PC-3 (cell line): ENCODE measurements around the gene CSHL1. TPM values are rescaled to one million over a fixed set of nuclear protein-coding genes. Genes with fewer than 3 reads are reported as not detected.

Experiments used
- ATAC-seq: fragments of 200-7000 bp; cut with Tn5 transposase; 2 replicates; pipeline ENCODE4 v1.9.1; 2020; ENCODE audit warnings: mild to moderate bottlenecking, moderate library complexity
- BruUV-seq: library from RNA; stranded (reverse); fragments of 400-500 nt; replicated peaks from 2 replicates; lab custom pipeline; 2021; lab: Mats Ljungman, UMichigan
- CTCF ChIA-PET: fragments of 300-600 bp; sonication (Branson Sonifier 250); formaldehyde crosslinking; loops from one replicate; lab custom pipeline; 2022; ENCODE audit warnings: antibody characterized with exemption; lab: Charles Lee
- POLR2A ChIA-PET: fragments of 300-600 bp; sonication (Branson Sonifier 250); formaldehyde crosslinking; loops from one replicate; lab custom pipeline; 2022; ENCODE audit warnings: antibody characterized with exemption; ENCODE audit not compliant: unreplicated experiment; lab: Charles Lee
- DNase-seq: peaks from one replicate; pipeline ENCODE4 v3.0.0-alpha.2; 2015
- H2AFZ ChIP-seq: fragments of 300-600 bp; sonication (generic); 2 replicates; pipeline ENCODE4 v1.6.0; 2016; ENCODE audit warnings: antibody characterized with exemption, low read length
- H3F3A ChIP-seq: fragments of 300-600 bp; sonication (generic); one replicate; pipeline ENCODE4 v1.6.0; 2017; ENCODE audit warnings: antibody characterized with exemption, low read length, control low read depth, mild to moderate bottlenecking; ENCODE audit not compliant: unreplicated experiment
- H3K27ac ChIP-seq: fragments of 300-600 bp; sonication (generic); 2 replicates; pipeline ENCODE4 v1.5.1; 2016; ENCODE audit warnings: mild to moderate bottlenecking, low read length
- H3K27me3 ChIP-seq: fragments of 300-600 bp; sonication (generic); 2 replicates; pipeline ENCODE4 v1.6.1; 2016; ENCODE audit warnings: low read length, mixed read lengths
- H3K36me3 ChIP-seq: fragments of 300-600 bp; sonication (generic); 2 replicates; pipeline ENCODE4 v1.6.1; 2016; ENCODE audit warnings: low read depth, mixed run types, low read length, mixed read lengths
- H3K4me1 ChIP-seq: fragments of 300-600 bp; sonication (generic); 2 replicates; pipeline ENCODE4 v1.5.1; 2016; ENCODE audit warnings: low read length; ENCODE audit not compliant: insufficient read depth
- H3K4me2 ChIP-seq: fragments of 300-600 bp; sonication (generic); 2 replicates; pipeline ENCODE4 v1.6.0; 2016; ENCODE audit warnings: low read length
- H3K4me3 ChIP-seq: fragments of 300-600 bp; sonication (generic); 2 replicates; pipeline ENCODE4 v1.5.1; 2016; ENCODE audit warnings: mild to moderate bottlenecking, low read length, mixed read lengths
- H3K79me2 ChIP-seq: fragments of 300-600 bp; sonication (generic); 2 replicates; pipeline ENCODE4 v1.6.1; 2017; ENCODE audit warnings: low read length, mixed read lengths
- H3K9ac ChIP-seq: fragments of 300-600 bp; sonication (generic); 2 replicates; pipeline ENCODE4 v1.6.0; 2016; ENCODE audit warnings: mild to moderate bottlenecking, low read length
- H3K9me2 ChIP-seq: fragments of 300-600 bp; sonication (generic); replicated peaks from 2 replicates; pipeline ENCODE4 v1.6.1; 2016; ENCODE audit warnings: mixed run types, low read length, mixed read lengths
- H3K9me3 ChIP-seq: fragments of 300-600 bp; sonication (generic); 2 replicates; pipeline ENCODE4 v1.6.1; 2016; ENCODE audit warnings: low read length, mixed read lengths
- H4K20me1 ChIP-seq: fragments of 300-600 bp; sonication (generic); 2 replicates; pipeline ENCODE4 v1.6.1; 2016; ENCODE audit warnings: low read length, mixed read lengths
- EZH2 ChIP-seq: fragments of 300-600 bp; sonication (generic); IDR thresholded peaks from one replicate; pipeline ENCODE4 v1.6.1; 2017; ENCODE audit warnings: antibody characterized with exemption, mild to moderate bottlenecking, low read length; ENCODE audit not compliant: unreplicated experiment
- EZH2phosphoT487 ChIP-seq: fragments of 300-600 bp; sonication (generic); IDR thresholded peaks from 2 replicates; pipeline ENCODE4 v1.6.1; 2018; ENCODE audit warnings: mild to moderate bottlenecking, antibody characterized with exemption, low read length, borderline replicate concordance
- intact Hi-C: fragments of 100-400 bp; cut with micrococcal nuclease; formaldehyde crosslinking; loops from 2 replicates; pipeline ENCODE4 v1.9.0; 2023
- total RNA-seq: library from RNA; depleted of rRNA; stranded (reverse); fragments of >200 nt; gene quantifications from 2 replicates; pipeline ENCODE4 v1.2.3, GENCODE V29; 2014
- TF ChIP-seq, protein P1 (sequence below): fragments of 300-600 bp; sonication (generic); conservative IDR thresholded peaks from 2 replicates; pipeline ENCODE4 v1.5.1; 2017; ENCODE audit warnings: antibody characterized with exemption, low read depth, mild to moderate bottlenecking, low read length

The CSHL1 gene
- total RNA-seq, 1 experiment from 2014 or later, result not detected

DNA sequence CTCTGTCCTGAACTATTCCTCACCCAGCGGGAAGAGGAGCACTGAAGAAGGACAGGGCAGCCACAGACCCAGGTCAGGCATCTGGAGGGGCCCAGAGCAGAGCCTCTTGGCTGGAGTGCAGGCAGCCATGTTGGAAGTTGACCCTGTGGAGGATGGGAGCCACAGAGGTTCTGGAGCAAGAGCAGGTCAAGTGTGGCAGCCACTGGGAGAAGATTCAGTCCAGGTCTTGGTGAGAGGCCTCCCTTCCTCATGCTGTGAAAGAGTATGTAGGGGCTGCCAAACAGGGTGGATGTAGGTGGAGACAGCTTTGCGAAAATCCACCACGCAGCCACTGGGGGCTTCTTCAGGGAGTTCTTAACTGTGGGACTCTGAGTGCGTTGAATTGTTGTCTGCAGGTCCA lies 21.7 kb upstream of the CSHL1 start:
- ATAC-seq (no peak), DNase-seq (no peak)
- Histone ChIP-seq H2AFZ (no peak overlapping the region), H3K4me3 (no peak overlapping the region), H3K9me3 (no peaks in the 10 kb centered on the region), H3K4me2 (no peak overlapping the region), H4K20me1 (no peaks in the 10 kb centered on the region), H3K27me3 (no peaks in the 10 kb centered on the region), H3F3A (no peaks in the 10 kb centered on the region), H3K9ac (no peak overlapping the region), H3K36me3 (no peaks in the 10 kb centered on the region), H3K9me2 (no peaks in the 10 kb centered on the region), H3K79me2 (no peaks in the 10 kb centered on the region), H3K27ac (no peak overlapping the region), H3K4me1 (no peaks in the 10 kb centered on the region)
- ChIA-PET POLR2A (no interaction called here), CTCF (no interaction called here)
- BruUV-seq, result no TSS peak
- TF ChIP-seq EZH2 (no peak), EZH2phosphoT487 (no peak)
- TF ChIP-seq, protein P1, sequence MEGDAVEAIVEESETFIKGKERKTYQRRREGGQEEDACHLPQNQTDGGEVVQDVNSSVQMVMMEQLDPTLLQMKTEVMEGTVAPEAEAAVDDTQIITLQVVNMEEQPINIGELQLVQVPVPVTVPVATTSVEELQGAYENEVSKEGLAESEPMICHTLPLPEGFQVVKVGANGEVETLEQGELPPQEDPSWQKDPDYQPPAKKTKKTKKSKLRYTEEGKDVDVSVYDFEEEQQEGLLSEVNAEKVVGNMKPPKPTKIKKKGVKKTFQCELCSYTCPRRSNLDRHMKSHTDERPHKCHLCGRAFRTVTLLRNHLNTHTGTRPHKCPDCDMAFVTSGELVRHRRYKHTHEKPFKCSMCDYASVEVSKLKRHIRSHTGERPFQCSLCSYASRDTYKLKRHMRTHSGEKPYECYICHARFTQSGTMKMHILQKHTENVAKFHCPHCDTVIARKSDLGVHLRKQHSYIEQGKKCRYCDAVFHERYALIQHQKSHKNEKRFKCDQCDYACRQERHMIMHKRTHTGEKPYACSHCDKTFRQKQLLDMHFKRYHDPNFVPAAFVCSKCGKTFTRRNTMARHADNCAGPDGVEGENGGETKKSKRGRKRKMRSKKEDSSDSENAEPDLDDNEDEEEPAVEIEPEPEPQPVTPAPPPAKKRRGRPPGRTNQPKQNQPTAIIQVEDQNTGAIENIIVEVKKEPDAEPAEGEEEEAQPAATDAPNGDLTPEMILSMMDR, result no peak
- intact Hi-C loops, result no loop called here

DNA sequence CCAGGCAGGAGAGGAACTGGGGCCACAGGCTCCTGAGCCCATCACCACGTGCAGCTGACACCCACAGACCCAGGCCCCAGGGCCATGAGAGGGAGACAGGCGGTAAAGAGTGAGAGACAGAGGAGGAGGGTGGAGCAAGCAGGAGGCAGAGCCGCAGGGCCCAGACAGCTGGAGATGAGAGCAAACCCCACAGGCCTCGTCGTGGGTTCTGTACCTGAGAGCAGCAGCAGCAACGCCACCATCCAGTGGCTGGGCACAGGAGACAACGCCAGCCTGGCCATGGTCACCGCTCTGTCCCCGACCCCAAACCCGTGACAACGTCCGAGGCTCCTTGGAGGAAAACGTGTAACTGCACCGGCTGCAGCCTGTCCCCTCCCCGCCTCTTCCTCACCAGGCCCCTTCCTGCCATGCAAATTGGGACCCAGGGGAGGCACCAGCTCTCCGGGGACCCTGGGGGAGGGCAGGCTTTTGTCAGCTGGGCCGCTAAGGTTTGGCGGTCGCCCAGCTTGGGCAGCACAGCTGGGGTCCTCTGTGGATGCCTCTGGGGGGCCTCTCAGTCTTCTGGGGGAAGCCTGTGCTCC lies 21.0 kb upstream of the CSHL1 start, which contains the start of gene CD79B:
TSS of gene CD79B (minus strand) at position 351 of the 581 bp plus-strand sequence. CDS start at position 281, 70 bp downstream.
- intact Hi-C loops, result no loop called here
- H3K4me3 ChIP-seq, result no peak within 1 kb of the TSS
- no peaks in the 10 kb centered on the region for H3K36me3 ChIP-seq
- ChIA-PET CTCF (interaction anchor here (0.6 kb wide), 1 partner anchor 232 kb away, joined by 7 read pairs; no protein-coding TSS in a partner anchor), POLR2A (no interaction called here)
- no peak for DNase-seq
- H3K9me2 ChIP-seq, result no peaks in the 10 kb centered on the region
- no peaks in the 10 kb centered on the region for H4K20me1 ChIP-seq
- no TSS peak for BruUV-seq
- no peak within 1 kb of the TSS for H2AFZ ChIP-seq
- no peaks in the 10 kb centered on the region for H3K9me3 ChIP-seq
- no peak for ATAC-seq
- H3K9ac ChIP-seq, result no peak within 1 kb of the TSS
- no peaks in the 10 kb centered on the region for H3K4me1 ChIP-seq
- TF ChIP-seq EZH2 (no peak), EZH2phosphoT487 (no peak)
- TF ChIP-seq, protein P1, result no peak
- no peaks in the 10 kb centered on the region for H3K79me2 ChIP-seq
- H3F3A ChIP-seq, result no peaks in the 10 kb centered on the region
- no peak within 1 kb of the TSS for H3K27ac ChIP-seq
- H3K4me2 ChIP-seq, result no peak within 1 kb of the TSS
- no peaks in the 10 kb centered on the region for H3K27me3 ChIP-seq

DNA sequence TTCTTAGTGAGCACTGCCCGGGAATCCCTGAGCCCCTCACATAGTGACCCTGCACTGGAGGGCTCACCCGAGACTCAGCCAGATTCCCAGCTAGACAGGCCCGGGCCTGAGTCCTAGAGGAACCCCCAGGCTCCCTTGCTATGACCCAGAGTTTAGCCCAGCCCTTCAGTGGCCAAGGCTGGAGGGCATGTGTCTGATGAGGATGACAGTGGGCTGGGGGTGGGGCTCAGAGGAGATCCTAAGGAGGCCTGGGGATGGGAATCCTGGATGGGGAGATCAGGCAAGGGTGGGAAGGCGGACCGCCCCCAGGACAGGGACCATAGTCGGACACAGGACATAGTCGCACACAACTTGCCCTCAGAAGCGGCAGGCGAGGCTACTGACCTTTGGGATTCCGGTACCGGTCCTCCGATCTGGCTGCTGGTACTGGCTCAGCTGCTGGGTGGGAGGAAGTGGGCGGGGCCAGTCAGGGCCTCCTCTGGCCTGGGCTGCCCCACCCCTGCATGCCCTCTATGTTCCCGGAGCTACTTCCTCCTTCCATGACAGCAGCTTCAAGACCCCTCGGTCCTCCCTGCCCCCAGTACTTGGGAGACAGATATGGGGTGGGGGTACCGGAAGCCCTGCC lies 20.0 kb upstream of the CSHL1 start:
- no peak overlapping the region for H3K27ac ChIP-seq
- CTCF ChIA-PET, result no interaction called here
- no peak overlapping the region for H2AFZ ChIP-seq
- ATAC-seq, result peak; percentile 27; the same call in 1 of the 2 replicates
- TF ChIP-seq, protein P1, result no peak
- TF ChIP-seq EZH2 (no peak), EZH2phosphoT487 (no peak)
- intact Hi-C loops, result no loop called here
- no peaks in the 10 kb centered on the region for H3K36me3 ChIP-seq
- H3K4me3 ChIP-seq, result no peak overlapping the region
- no peak overlapping the region for H3K9ac ChIP-seq
- DNase-seq, result no peak
- H3K4me2 ChIP-seq, result no peak overlapping the region
- no peaks in the 10 kb centered on the region for H3K9me2 ChIP-seq
- H3K9me3 ChIP-seq, result no peaks in the 10 kb centered on the region
- BruUV-seq, result no TSS peak
- no peaks in the 10 kb centered on the region for H4K20me1 ChIP-seq
- H3F3A ChIP-seq, result no peaks in the 10 kb centered on the region
- POLR2A ChIA-PET, result no interaction called here
- H3K27me3 ChIP-seq, result no peaks in the 10 kb centered on the region
- no peaks in the 10 kb centered on the region for H3K4me1 ChIP-seq
- no peaks in the 10 kb centered on the region for H3K79me2 ChIP-seq
